ENCODE results near the gene FAM131C. TPM values are rescaled to one million over a fixed set of nuclear protein-coding genes. Genes with fewer than 3 reads are reported as not detected.

Gene FAM131C
- total RNA-seq, 2 donors from 2014 or later, result 5.2 to 8.7 TPM

- TF ChIP-seq CTCF (IDR thresholded peaks at IDR 0.05), result no peak
- peaks cover 12% of the 10 kb centered on the region for H3K36me3 ChIP-seq
- DNase-seq (ENCODE audit: low spot score), result no peak
- H3K9me3 ChIP-seq, result no peaks in the 10 kb centered on the region
- H3K27ac ChIP-seq, result no peak overlapping the region
- H3K27me3 ChIP-seq, result no peaks in the 10 kb centered on the region
- no peaks in the 10 kb centered on the region for H3K4me1 ChIP-seq
- no peak overlapping the region for H3K4me3 ChIP-seq
Observed at GRCh38 chr1:16119926-16120325, 46.5 kb upstream of the FAM131C start.

DNA sequence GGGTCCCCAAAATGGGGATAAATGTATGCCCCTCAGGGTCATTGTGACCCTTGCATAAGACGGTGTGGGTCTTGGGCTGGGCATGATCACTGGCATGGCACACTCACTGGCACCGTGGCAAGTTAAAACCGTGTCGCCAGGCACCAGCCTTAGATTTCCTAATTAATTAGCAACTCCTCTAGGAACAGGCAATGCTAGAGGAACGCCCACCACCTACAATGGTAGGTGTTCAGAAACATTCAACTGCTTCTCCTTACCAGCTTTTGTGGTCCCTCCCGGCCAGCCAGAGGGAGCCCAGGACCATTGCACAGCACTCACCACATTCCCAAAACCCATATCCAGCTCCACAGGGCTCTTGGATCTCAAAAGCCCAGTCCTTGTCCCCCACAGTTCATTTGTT, 46.1 kb upstream of the FAM131C start:
- TF ChIP-seq CTCF (IDR thresholded peaks at IDR 0.05), result no peak
- no peak overlapping the region for H3K4me3 ChIP-seq
- DNase-seq (ENCODE audit: low spot score), result no peak

GRCh38 chr1:16118706-16119105, 45.3 kb upstream of the FAM131C start:
- no peaks in the 10 kb centered on the region for H3K4me1 ChIP-seq
- DNase-seq (ENCODE audit: low spot score), result no peak
- no peaks in the 10 kb centered on the region for H3K27me3 ChIP-seq
- no peak overlapping the region for H3K27ac ChIP-seq
- no peaks in the 10 kb centered on the region for H3K9me3 ChIP-seq
- H3K36me3 ChIP-seq, result no peaks in the 10 kb centered on the region
- H3K4me3 ChIP-seq, result no peak overlapping the region
- TF ChIP-seq CTCF (IDR thresholded peaks at IDR 0.05), result no peak

More for the DNA sequence above, 46.1 kb upstream of the FAM131C start:
- peaks cover 8% of the 10 kb centered on the region for H3K36me3 ChIP-seq
- H3K9me3 ChIP-seq, result no peaks in the 10 kb centered on the region
- H3K4me1 ChIP-seq, result no peaks in the 10 kb centered on the region
- no peak overlapping the region for H3K27ac ChIP-seq
- no peaks in the 10 kb centered on the region for H3K27me3 ChIP-seq

DNA sequence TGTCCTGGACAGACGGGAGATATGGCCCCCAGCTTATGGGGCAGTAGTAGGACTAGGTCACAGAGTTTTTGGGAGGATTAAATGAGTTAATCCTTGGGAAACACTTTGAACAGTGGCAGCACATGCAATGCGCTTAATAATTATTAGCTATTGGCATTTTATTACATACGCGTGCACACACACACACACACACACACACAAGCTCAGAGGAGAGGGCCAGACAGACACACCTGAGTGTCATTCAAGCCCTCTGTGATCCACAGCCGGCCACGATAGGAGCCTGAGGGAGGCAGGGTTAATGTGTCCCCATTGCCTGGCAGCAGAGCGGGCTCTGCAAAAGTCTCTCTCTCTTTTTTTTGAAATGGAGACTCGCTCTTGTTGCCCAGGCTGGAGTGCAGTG, 44.5 kb upstream of the FAM131C start:
- H3K27ac ChIP-seq, result no peak overlapping the region
- H3K9me3 ChIP-seq, result no peaks in the 10 kb centered on the region
- H3K4me1 ChIP-seq, result peaks cover 0 to 3% of the 10 kb centered on the region in 2 donors
- H3K36me3 ChIP-seq, result no peaks in the 10 kb centered on the region
- no peak overlapping the region for H3K4me3 ChIP-seq
- TF ChIP-seq CTCF (IDR thresholded peaks at IDR 0.05), result no peak
- DNase-seq (ENCODE audit: low spot score), result no peak
- H3K27me3 ChIP-seq, result no peaks in the 10 kb centered on the region

DNA sequence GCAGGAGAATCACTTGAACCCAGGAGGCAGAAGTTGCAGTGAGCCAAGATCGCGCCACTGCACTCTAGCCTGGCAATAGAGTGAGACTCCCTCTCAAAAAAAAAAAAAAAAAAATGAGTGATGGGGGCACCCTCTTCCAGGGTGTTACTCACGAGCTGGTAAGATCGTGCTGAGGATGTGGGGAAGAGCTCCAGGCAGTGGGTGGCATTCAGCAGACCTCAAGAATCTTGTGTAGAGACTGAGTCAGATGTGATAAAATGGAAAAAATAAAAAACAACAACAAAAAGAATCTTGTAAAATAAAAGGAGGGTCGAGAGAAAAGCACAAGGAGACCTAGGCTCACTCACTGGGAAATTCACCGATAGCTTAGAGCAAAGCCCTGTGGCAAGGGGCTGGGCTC, 43.9 kb upstream of the FAM131C start:
- H3K27me3 ChIP-seq, result no peaks in the 10 kb centered on the region
- H3K27ac ChIP-seq, result no peak overlapping the region
- TF ChIP-seq CTCF (IDR thresholded peaks at IDR 0.05), result no peak
- H3K36me3 ChIP-seq, result no peaks in the 10 kb centered on the region
- DNase-seq (ENCODE audit: low spot score), result no peak
- no peak overlapping the region for H3K4me3 ChIP-seq
- H3K9me3 ChIP-seq, result no peaks in the 10 kb centered on the region
- H3K4me1 ChIP-seq, result peaks cover 0 to 9% of the 10 kb centered on the region in 2 donors

- Histone ChIP-seq H3K9me3 (no peaks in the 10 kb centered on the region), H3K4me3 (no peak overlapping the region)
- DNase-seq (ENCODE audit: low spot score), result no peak
Observed at GRCh38 chr1:16116625-16117024, 43.2 kb upstream of the FAM131C start.

More at GRCh38 chr1:16116625-16117024, 43.2 kb upstream of the FAM131C start:
- H3K4me1 ChIP-seq, result peaks cover 0 to 14% of the 10 kb centered on the region in 2 donors
- TF ChIP-seq CTCF (IDR thresholded peaks at IDR 0.05), result no peak
- no peaks in the 10 kb centered on the region for H3K36me3 ChIP-seq
- H3K27ac ChIP-seq, result no peak overlapping the region
- no peaks in the 10 kb centered on the region for H3K27me3 ChIP-seq
